BJ (cell line): Measurements from ENCODE around the gene SHISA8. TPM values are rescaled to one million over a fixed set of nuclear protein-coding genes. Genes with fewer than 3 reads are reported as not detected.
A peak's percentile ranks its signal among the peaks of the same experiment; 100 is the strongest.

Source experiments
- CTCF ChIA-PET: fragments of 350-600 bp; formaldehyde crosslinking; extraction: SDS; loops from one replicate; lab custom pipeline; 2021; ENCODE audit warnings: antibody characterized with exemption, inconsistent platforms; lab: Yijun Ruan, JAX
- POLR2A ChIA-PET: fragments of 300-600 bp; sonication (Branson Sonifier 250); formaldehyde crosslinking; extraction: SDS; loops from one replicate; lab custom pipeline; 2021; ENCODE audit warnings: antibody characterized with exemption; lab: Charles Lee
- DNase-seq: peaks from one replicate; pipeline ENCODE4 v3.0.0-alpha.2; 2011; ENCODE audit warnings: low read depth
- H3K27me3 ChIP-seq: 2 replicates; pipeline ENCODE4 v1.6.0; 2011; ENCODE audit warnings: low read length; ENCODE audit not compliant: control insufficient read depth, insufficient read depth
- H3K36me3 ChIP-seq: 2 replicates; pipeline ENCODE4 v1.5.1; 2011; ENCODE audit warnings: low read length; ENCODE audit not compliant: control insufficient read depth, insufficient read depth
- H3K4me3 ChIP-seq: 2 replicates; pipeline ENCODE4 v1.5.1; 2011; ENCODE audit warnings: low read depth, mild to moderate bottlenecking, control low read depth, low read length
- CTCF ChIP-seq: IDR thresholded peaks from 2 replicates; pipeline ENCODE4 v1.5.1; 2011; ENCODE audit warnings: low read depth, mild to moderate bottlenecking, control low read depth, inconsistent platforms, low read length, moderate library complexity; ENCODE audit not compliant: insufficient read depth
- polyA plus RNA-seq: library from polyadenylated mRNA; depleted of rRNA; stranded (reverse); fragments of >200 nt; gene quantifications from 2 replicates; pipeline ENCODE4 v1.2.3, GENCODE V29; 2011

The SHISA8 gene
- polyA plus RNA-seq, 1 experiment = not detected

GRCh38 chr22:41898645-41899044, 16.2 kb downstream of the SHISA8 start:
- CTCF ChIA-PET = interaction anchor here (0.6 to 1.7 kb wide), 3 partner anchors 25 to 48 kb away, joined by 3 read pairs; partner anchors contain the start of gene CENPM

GRCh38 chr22:41893591-41894375, 21.1 kb downstream of the SHISA8 start:
- POLR2A ChIA-PET = no interaction called here

More at GRCh38 chr22:41898645-41899044, 16.2 kb downstream of the SHISA8 start:
- Histone ChIP-seq H3K27me3 (no peaks in the 10 kb centered on the region), H3K36me3 (peaks cover 33% of the 10 kb centered on the region), H3K4me3 (no peak overlapping the region)
- POLR2A ChIA-PET = no interaction called here
- no peak for DNase-seq
- no peak for TF ChIP-seq CTCF

GRCh38 chr22:41892721-41893120, 22.2 kb downstream of the SHISA8 start:
- POLR2A ChIA-PET = no interaction called here
- CTCF ChIA-PET = interaction anchor here (0.5 kb wide), 1 partner anchor 21 kb away, joined by 3 read pairs; no protein-coding TSS in a partner anchor
- H3K27me3 ChIP-seq = no peaks in the 10 kb centered on the region
- TF ChIP-seq CTCF = no peak
- no peak overlapping the region for H3K4me3 ChIP-seq
- H3K36me3 ChIP-seq = peaks cover 28% of the 10 kb centered on the region
- no peak for DNase-seq

More at GRCh38 chr22:41893591-41894375, 21.1 kb downstream of the SHISA8 start:
- TF ChIP-seq CTCF = no peak
- CTCF ChIA-PET = no interaction called here
- Histone ChIP-seq H3K4me3 (no peak overlapping the region), H3K27me3 (no peaks in the 10 kb centered on the region), H3K36me3 (peaks cover 30% of the 10 kb centered on the region)
- no peak for DNase-seq

GRCh38 chr22:41891407-41891806, 23.5 kb downstream of the SHISA8 start:
- no peak for TF ChIP-seq CTCF
- Histone ChIP-seq H3K27me3 (no peaks in the 10 kb centered on the region), H3K4me3 (no peak overlapping the region), H3K36me3 (peaks cover 25% of the 10 kb centered on the region)
- no peak for DNase-seq
- CTCF ChIA-PET = no interaction called here
- POLR2A ChIA-PET = no interaction called here

GRCh38 chr22:41888627-41889200, 26.2 kb downstream of the SHISA8 start:
- DNase-seq = peak; percentile 26
- H3K4me3 ChIP-seq = no peak overlapping the region
- ChIA-PET POLR2A (no interaction called here), CTCF (no interaction called here)
- TF ChIP-seq CTCF = no peak
- H3K36me3 ChIP-seq = peaks cover 23% of the 10 kb centered on the region
- H3K27me3 ChIP-seq = no peaks in the 10 kb centered on the region
